Endothelial cell of hepatic sinusoid (primary cell): ENCODE data around the gene MATN1.

Source experiments
- in situ Hi-C: cut with HindIII; loops from 2 replicates; pipeline ENCODE4 v1.10.0; 2017; ENCODE audit warnings: low sequenced_read_pairs

MATN1 gene

GRCh38 chr1:30686236-30686935 is 37.0 kb downstream of the MATN1 start:
- in situ Hi-C loops: loop anchor here (25.0 kb wide), 1 partner anchor 1449 kb away; the partner anchor contains the start of genes MECR and PTPRU

- in situ Hi-C loops: loop anchor here (25.0 kb wide), 1 partner anchor 1448 kb away; the partner anchor contains the start of genes MECR and PTPRU
These were observed 37.6 kb downstream of the MATN1 start for GRCh38 chr1:30685796-30686165.

- in situ Hi-C loops: loop anchor here (25.0 kb wide), 1 partner anchor 1448 kb away; the partner anchor contains the start of genes MECR and PTPRU
These were observed 38.2 kb downstream of the MATN1 start for GRCh38 chr1:30684881-30685795.

GRCh38 chr1:30684259-30684658 is 39.1 kb downstream of the MATN1 start:
- in situ Hi-C loops: loop anchor here (25.0 kb wide), 1 partner anchor 1447 kb away; the partner anchor contains the start of genes MECR and PTPRU

- in situ Hi-C loops: loop anchor here (25.0 kb wide), 1 partner anchor 1446 kb away; the partner anchor contains the start of genes MECR and PTPRU
These were observed 39.7 kb downstream of the MATN1 start for GRCh38 chr1:30683699-30684098.

GRCh38 chr1:30682396-30683275 is 40.7 kb downstream of the MATN1 start:
- in situ Hi-C loops: loop anchor here (25.0 kb wide), 1 partner anchor 1445 kb away; the partner anchor contains the start of genes MECR and PTPRU

GRCh38 chr1:30681782-30682181 is 41.6 kb downstream of the MATN1 start:
- in situ Hi-C loops: loop anchor here (25.0 kb wide), 1 partner anchor 1444 kb away; the partner anchor contains the start of genes MECR and PTPRU

- in situ Hi-C loops: loop anchor here (25.0 kb wide), 1 partner anchor 1444 kb away; the partner anchor contains the start of genes MECR and PTPRU
These were observed 42.5 kb downstream of the MATN1 start for GRCh38 chr1:30680879-30681278.

- in situ Hi-C loops: loop anchor here (25.0 kb wide), 1 partner anchor 1443 kb away; the partner anchor contains the start of genes MECR and PTPRU
These were observed 43.0 kb downstream of the MATN1 start for GRCh38 chr1:30680429-30680828.

GRCh38 chr1:30679976-30680305 is 43.4 kb downstream of the MATN1 start:
- in situ Hi-C loops: loop anchor here (25.0 kb wide), 1 partner anchor 1443 kb away; the partner anchor contains the start of genes MECR and PTPRU

- in situ Hi-C loops: loop anchor here (25.0 kb wide), 1 partner anchor 1442 kb away; the partner anchor contains the start of genes MECR and PTPRU
These were observed 44.0 kb downstream of the MATN1 start for GRCh38 chr1:30679201-30679975.

GRCh38 chr1:30678209-30678608 is 45.2 kb downstream of the MATN1 start:
- in situ Hi-C loops: loop anchor here (25.0 kb wide), 1 partner anchor 1441 kb away; the partner anchor contains the start of genes MECR and PTPRU

- in situ Hi-C loops: loop anchor here (25.0 kb wide), 1 partner anchor 1440 kb away; the partner anchor contains the start of genes MECR and PTPRU
These were observed 45.9 kb downstream of the MATN1 start for GRCh38 chr1:30677471-30677870.

GRCh38 chr1:30675761-30676160 is 47.6 kb downstream of the MATN1 start:
- in situ Hi-C loops: loop anchor here (25.0 kb wide), 1 partner anchor 1438 kb away; the partner anchor contains the start of genes MECR and PTPRU

- in situ Hi-C loops: loop anchor here (25.0 kb wide), 1 partner anchor 1438 kb away; the partner anchor contains the start of genes MECR and PTPRU
These were observed 48.1 kb downstream of the MATN1 start for GRCh38 chr1:30675289-30675688.

- in situ Hi-C loops: no loop called here
These were observed 50.0 kb downstream of the MATN1 start for GRCh38 chr1:30673395-30673794.

GRCh38 chr1:30672661-30673060 is 50.7 kb downstream of the MATN1 start:
- in situ Hi-C loops: no loop called here

GRCh38 chr1:30670240-30671060 is 52.9 kb downstream of the MATN1 start:
- in situ Hi-C loops: no loop called here
